Measurements from ENCODE around the gene MICAL3. TPM values are rescaled to one million over a fixed set of nuclear protein-coding genes. Genes with fewer than 3 reads are reported as not detected.
"Not testable (repeated sequence)": the region's sequence is repeated elsewhere in the genome, so short reads cannot be mapped to it uniquely, and the experiment has no call there.

The MICAL3 gene, protein sequence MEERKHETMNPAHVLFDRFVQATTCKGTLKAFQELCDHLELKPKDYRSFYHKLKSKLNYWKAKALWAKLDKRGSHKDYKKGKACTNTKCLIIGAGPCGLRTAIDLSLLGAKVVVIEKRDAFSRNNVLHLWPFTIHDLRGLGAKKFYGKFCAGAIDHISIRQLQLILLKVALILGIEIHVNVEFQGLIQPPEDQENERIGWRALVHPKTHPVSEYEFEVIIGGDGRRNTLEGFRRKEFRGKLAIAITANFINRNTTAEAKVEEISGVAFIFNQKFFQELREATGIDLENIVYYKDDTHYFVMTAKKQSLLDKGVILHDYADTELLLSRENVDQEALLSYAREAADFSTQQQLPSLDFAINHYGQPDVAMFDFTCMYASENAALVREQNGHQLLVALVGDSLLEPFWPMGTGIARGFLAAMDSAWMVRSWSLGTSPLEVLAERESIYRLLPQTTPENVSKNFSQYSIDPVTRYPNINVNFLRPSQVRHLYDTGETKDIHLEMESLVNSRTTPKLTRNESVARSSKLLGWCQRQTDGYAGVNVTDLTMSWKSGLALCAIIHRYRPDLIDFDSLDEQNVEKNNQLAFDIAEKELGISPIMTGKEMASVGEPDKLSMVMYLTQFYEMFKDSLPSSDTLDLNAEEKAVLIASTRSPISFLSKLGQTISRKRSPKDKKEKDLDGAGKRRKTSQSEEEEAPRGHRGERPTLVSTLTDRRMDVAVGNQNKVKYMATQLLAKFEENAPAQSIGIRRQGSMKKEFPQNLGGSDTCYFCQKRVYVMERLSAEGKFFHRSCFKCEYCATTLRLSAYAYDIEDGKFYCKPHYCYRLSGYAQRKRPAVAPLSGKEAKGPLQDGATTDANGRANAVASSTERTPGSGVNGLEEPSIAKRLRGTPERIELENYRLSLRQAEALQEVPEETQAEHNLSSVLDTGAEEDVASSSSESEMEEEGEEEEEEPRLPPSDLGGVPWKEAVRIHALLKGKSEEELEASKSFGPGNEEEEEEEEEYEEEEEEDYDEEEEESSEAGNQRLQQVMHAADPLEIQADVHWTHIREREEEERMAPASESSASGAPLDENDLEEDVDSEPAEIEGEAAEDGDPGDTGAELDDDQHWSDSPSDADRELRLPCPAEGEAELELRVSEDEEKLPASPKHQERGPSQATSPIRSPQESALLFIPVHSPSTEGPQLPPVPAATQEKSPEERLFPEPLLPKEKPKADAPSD (N-terminal part only)
- 1 to 10 TPM in 2 of 3 donors, not detected in 1; 1.1 to 2.3 TPM for polyA plus RNA-seq

DNA sequence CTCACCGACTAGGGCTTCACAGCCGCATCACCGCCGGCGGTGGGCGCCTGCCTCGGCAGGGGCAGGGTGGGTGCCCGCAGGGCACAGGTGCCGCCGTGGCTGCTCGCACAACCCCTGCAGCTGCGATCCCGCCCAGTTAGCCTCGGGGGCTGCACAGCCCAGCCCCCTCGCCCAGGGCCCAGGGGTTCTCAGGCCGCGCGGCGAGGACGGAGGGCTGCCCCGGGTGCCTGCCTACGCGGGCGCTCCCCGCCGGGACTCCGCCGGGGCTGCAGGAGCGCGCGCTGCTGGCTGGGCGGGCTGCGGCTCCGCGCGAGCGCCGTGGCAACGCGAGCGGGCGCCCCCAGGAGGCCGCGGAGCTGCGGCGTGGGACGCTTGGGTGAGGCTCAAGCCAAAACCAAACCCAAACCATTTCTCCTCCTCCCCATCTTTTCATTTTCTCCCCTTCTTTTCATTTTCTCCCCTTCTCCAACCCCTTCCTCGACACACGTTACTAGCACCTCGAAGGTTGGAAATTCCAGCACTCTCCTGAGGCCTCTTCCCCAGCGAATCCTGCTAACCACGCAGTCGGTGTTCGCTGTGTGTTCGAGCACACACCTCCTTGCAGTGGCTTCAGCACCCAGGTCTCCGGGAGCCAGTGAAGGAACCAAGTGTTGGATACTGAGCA, at the start of gene MICAL3:
Gene MICAL3, minus strand, starts transcription at position 286 of the 664 bp plus-strand sequence. CDS start 117,749 bp downstream, outside the sequence.
- DNase-seq, result peak; percentile 33 to 43 (median 43)
- Mint-ChIP-seq H3K27ac (no peak within 1 kb of the TSS), H3K36me3 (no peaks in the 10 kb centered on the region), H3K27me3 (ENCODE audit: low read depth in 3 of 3) (peaks cover 0 to 18% (median 8%) of the 10 kb centered on the region in 3 donors), H3K4me1 (peaks cover 15% of the 10 kb centered on the region in 2 donors), H3K9me3 (no peaks in the 10 kb centered on the region), H3K4me3 (peak within 1 kb of the TSS; percentile 80 to 93 (median 86))

DNA sequence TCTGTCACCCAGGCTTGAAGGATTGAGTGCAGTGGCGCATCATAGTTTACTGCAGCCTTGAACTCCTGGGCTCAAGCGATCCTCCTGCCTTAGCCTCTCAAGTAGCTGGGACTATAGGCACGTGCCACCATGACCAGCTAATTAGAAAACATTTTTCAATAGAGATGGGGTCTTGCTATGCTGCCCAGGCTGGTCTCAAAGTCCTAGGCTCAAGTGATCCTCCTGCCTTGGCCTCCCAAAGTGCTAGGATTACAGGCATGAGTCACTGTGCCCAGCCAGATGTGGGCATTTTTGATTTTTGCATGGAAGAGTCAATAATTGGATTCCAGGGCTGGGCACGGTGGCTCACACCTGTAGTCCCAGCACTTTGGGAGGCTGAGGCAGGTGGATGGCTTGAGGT, 49.6 kb upstream of the MICAL3 start:
- H3K27ac Mint-ChIP-seq; H3K4me3 Mint-ChIP-seq; DNase-seq; H3K36me3 Mint-ChIP-seq; H3K9me3 Mint-ChIP-seq; H3K27me3 Mint-ChIP-seq (ENCODE audit: low read depth in 3 of 3): not testable (repeated sequence)
- H3K4me1 Mint-ChIP-seq, result peaks cover 22 to 30% of the 10 kb centered on the region in 2 donors

DNA sequence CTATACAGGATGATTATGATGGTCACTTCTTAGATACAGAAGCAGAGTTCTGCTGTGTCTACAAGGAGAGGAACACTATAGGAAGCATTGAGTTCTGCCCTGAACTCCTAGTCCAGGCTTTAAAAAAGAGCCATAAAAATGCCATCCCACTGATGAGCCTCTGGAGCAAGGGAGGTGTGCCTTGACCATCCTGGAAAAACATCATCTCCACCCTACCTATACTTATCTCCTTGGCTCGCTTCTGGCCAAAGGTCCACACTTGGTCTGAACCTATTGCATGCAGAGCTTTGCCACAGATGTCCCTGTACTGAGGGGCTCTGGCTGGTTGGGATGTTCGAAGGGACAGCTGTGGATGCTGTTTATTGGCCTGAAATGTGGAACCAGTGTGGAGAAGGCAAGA, 49.1 kb upstream of the MICAL3 start:
- Mint-ChIP-seq H3K4me3 (no peak overlapping the region), H3K9me3 (no peaks in the 10 kb centered on the region), H3K4me1 (peaks cover 19 to 25% of the 10 kb centered on the region in 2 donors), H3K36me3 (peaks cover 0 to under 1% (median 0%) of the 10 kb centered on the region in 3 donors), H3K27me3 (ENCODE audit: low read depth in 3 of 3) (peaks cover 0 to 4% (median under 1%) of the 10 kb centered on the region in 3 donors), H3K27ac (no peak overlapping the region)
- DNase-seq, result no peak

DNA sequence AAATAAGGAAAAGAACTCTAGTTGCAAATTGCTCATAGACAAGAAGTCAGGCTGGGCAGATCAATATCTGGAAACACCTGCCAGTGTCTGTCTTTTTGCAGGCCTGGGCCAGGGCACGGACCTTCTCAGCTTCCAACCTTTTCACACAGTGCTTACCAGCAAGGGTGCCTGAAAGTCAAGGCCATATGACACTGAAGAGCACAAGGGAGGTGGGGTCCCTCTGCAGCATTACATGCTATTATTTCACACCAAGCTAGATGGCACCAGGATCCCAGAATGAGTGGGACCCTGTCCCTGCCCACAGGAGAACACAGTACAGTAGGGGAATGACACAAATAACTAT, 47.6 kb upstream of the MICAL3 start:
- Mint-ChIP-seq H3K9me3 (no peaks in the 10 kb centered on the region), H3K4me1 (peaks cover 8 to 13% of the 10 kb centered on the region in 2 donors), H3K4me3 (no peak overlapping the region), H3K36me3 (no peaks in the 10 kb centered on the region), H3K27ac (no peak overlapping the region), H3K27me3 (ENCODE audit: low read depth in 3 of 3) (peaks cover 4 to 6% (median 5%) of the 10 kb centered on the region in 3 donors)
- DNase-seq, result no peak

DNA sequence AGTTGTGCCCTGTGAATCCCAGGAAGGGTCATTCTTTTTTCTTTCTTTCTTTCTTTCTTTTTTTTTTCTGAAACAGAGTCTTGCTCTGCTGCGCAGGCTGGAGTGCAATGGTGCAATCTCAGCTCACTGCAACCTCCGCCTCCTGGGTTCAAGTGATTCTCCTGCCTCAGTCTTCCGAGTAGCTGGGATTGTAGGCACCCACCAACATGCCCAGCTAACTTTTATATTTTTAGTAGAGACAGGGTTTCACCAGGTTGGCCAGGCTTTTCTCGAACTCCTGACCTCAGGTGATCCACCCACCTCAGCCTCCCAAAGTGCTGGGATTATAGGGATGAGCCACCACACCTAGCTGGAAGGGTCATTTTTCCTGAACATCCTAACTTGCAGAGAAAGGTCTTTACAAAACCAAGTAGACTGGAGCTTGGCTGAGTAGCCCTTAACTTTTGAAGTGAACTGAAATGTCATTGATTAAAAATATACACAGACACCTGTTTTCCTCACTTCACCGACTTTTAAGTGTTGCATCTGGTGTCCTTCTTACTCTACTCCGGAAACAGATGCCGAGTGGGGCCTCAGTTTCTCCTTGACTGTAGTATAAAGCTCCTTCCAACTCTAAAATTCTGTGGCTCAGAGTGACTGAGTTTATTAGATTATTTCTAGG, 47.1 kb upstream of the MICAL3 start:
- not testable (repeated sequence) for DNase-seq, H3K4me3 Mint-ChIP-seq, H3K27ac Mint-ChIP-seq, H3K36me3 Mint-ChIP-seq, H3K9me3 Mint-ChIP-seq, H3K4me1 Mint-ChIP-seq
- H3K27me3 Mint-ChIP-seq (ENCODE audit: low read depth in 3 of 3), result peaks cover 4 to 10% (median 5%) of the 10 kb centered on the region in 3 donors

DNA sequence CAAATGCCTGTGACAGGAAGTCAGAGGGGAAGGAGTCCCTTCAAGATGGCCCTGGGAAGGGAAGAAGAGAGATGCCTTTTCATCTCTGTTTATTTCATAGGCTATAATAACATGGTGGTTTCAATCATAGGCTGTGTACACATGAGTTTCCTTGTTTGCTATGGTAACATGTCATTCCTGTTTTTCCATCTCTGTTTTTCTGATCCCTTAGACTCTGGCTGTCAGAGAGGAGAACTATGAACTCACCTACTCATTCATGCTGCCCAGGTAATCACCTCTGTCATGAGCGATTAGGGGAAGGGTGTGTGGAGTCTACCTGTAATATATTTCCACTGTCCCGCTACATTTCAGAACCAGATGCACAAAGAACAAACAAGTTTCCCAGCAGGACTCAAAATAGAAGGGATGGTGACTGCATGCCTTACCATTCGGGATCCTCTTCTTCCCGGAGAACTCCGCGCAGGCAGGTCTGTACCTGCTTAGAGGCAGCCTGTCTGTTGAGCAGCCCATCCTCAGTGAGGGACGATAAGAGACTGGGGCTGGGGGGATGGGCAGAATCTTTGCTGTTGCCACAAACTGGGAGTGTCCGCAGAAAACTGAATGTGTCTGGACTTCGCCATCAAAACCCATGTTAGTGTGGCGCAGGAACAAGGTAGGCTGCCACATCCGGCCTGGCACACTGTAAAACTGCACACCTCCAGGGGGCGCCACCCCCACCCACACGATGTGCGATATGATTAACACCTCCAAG, 46.4 kb upstream of the MICAL3 start:
- no peak overlapping the region for H3K27ac Mint-ChIP-seq
- no peaks in the 10 kb centered on the region for H3K36me3 Mint-ChIP-seq
- DNase-seq, result no peak
- no peaks in the 10 kb centered on the region for H3K9me3 Mint-ChIP-seq
- peaks cover 0 to under 1% of the 10 kb centered on the region in 2 donors for H3K4me1 Mint-ChIP-seq
- peaks cover 2 to 14% (median 7%) of the 10 kb centered on the region in 3 donors for H3K27me3 Mint-ChIP-seq (ENCODE audit: low read depth in 3 of 3)
- H3K4me3 Mint-ChIP-seq, result no peak overlapping the region

DNA sequence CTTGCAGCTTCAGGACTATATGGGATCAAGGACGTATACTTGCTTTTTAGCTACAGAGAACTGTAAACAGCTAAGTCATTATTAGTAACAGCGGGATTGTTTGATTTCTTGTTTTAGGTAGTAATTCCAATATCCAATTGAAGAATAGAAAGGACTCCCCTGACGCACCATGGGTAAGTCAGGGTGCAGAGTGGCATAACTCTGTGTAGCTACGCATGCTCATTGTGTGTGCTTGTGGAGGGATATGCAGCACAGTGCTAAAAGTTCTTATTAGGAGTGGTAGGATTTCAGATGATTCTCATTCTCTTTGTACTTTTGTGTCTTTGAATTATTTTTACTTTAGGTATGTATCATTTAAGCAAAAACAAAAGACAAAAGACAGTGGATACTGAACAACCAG, 45.7 kb upstream of the MICAL3 start:
- Mint-ChIP-seq H3K27me3 (ENCODE audit: low read depth in 3 of 3) (peaks cover 7 to 15% (median 7%) of the 10 kb centered on the region in 3 donors), H3K4me1 (no peaks in the 10 kb centered on the region), H3K36me3 (no peaks in the 10 kb centered on the region), H3K27ac (no peak overlapping the region), H3K4me3 (no peak overlapping the region), H3K9me3 (no peaks in the 10 kb centered on the region)
- no peak for DNase-seq

DNA sequence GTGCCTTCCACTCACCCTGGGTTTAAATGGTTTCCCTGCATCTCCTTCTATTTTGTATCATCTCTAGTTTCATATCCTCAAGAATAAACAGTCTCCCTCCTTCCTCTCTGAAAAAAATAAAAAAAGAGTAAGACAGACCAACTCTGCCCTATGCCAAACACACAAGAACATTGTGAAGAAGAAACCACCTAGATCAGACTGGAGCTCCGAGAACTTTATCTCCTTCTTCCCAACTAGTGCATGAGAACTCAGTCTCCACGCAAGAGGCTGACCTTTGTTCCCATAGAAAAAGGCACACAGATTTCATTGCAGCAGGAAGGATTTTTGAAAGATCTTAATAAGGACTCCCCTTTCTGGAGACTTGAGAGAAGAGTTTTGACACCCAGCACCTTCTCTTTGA, 44.7 kb upstream of the MICAL3 start:
- no peak for DNase-seq
- no peaks in the 10 kb centered on the region for H3K36me3 Mint-ChIP-seq
- peaks cover 7 to 20% (median 10%) of the 10 kb centered on the region in 3 donors for H3K27me3 Mint-ChIP-seq (ENCODE audit: low read depth in 3 of 3)
- H3K9me3 Mint-ChIP-seq, result no peaks in the 10 kb centered on the region
- H3K4me1 Mint-ChIP-seq, result no peaks in the 10 kb centered on the region
- no peak overlapping the region for H3K4me3 Mint-ChIP-seq
- H3K27ac Mint-ChIP-seq, result no peak overlapping the region

DNA sequence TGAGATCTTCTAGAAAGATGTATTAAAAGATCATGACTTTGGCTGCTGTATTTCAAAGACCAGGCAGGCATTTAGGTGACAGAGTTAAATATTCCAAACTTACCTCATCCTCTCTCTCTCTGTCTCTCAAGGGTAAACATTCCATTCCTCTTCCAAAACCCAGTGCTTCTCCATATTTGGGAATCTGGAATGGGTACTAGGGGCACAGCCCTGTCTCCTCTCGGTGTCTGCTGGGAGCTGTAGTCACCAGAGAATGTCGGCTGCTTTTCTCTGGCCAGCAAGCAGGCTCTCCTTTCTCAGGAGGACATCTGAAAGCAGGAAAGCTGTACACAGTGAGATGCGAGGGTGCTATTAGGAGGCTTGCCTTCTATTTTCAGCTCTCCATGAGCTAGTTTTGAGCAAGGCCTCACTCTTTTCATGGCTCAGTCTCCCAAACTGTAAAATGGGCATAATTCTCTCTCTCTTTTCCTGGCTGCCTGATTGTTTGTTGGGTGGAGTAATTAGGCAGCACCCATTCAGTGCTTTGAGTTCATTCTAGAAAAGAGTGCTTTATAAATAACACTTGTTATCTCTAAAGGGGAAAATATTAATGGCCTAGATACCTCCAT, 44.1 kb upstream of the MICAL3 start:
- Mint-ChIP-seq H3K36me3 (no peaks in the 10 kb centered on the region), H3K4me3 (no peak overlapping the region), H3K4me1 (no peaks in the 10 kb centered on the region), H3K27ac (no peak overlapping the region), H3K9me3 (no peaks in the 10 kb centered on the region), H3K27me3 (ENCODE audit: low read depth in 3 of 3) (peaks cover 7 to 20% (median 10%) of the 10 kb centered on the region in 3 donors)
- no peak for DNase-seq

DNA sequence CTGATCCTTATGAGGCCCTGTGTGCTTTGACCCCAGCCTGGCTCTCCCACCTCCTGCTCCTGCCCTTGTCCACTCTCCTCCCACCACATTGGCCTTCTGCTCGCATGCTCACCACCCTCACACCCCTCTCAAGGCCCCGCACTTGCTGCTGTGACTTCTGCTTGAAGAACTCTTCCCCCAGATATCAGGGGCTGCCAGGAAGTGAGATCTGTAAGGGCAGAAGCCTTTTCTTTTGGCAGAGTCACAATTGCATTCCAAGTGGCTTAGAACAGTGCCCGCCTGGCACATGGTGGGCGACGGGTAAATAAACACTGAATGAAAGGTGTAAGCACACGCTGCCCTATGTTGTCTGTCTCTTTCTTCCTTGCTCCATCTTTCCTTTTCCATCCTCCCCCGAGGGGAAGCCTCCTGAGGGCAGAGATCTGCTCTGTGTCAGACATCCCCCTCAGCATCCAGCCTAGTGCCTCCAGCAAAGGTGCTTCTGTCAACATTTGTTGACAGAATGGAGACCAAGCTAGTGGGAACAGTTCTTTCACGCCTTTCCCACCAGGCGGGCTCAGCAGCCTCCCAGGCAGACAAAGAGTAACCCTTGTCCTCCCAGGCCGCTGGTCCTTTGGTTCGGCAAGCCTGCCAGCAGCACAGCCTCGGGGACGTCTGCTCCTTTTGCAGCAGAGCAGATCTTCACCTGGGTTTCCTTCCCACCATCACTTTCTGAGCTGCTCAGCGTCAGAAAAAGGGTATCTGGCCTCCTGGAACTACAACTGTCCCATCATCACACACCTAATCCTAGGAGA, 43.4 kb upstream of the MICAL3 start:
- H3K9me3 Mint-ChIP-seq, result no peaks in the 10 kb centered on the region
- H3K4me3 Mint-ChIP-seq, result no peak overlapping the region
- DNase-seq, result no peak
- H3K27ac Mint-ChIP-seq, result no peak overlapping the region
- peaks cover 7 to 20% (median 10%) of the 10 kb centered on the region in 3 donors for H3K27me3 Mint-ChIP-seq (ENCODE audit: low read depth in 3 of 3)
- no peaks in the 10 kb centered on the region for H3K4me1 Mint-ChIP-seq
- H3K36me3 Mint-ChIP-seq, result no peaks in the 10 kb centered on the region

DNA sequence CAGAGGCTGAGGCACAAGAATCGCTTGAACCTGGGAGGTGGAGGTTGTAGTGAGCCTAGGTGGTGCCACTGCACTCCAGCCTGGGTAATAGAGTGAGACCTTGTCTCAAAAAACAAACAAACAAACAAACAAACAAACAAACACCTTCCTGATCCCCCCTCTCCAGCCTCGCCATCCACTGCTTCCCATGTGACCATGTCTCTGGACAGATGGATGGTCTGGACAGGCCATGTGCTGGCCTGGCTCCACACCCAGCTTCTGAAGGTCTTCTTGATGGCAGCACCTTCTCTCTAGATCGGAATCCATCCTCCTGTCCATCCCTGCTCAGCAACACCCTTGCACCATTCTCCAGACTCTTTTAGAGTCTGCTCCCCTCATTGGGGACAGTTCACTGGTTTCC, 42.8 kb upstream of the MICAL3 start:
- H3K4me1 Mint-ChIP-seq, result no peaks in the 10 kb centered on the region
- no peak for DNase-seq
- H3K9me3 Mint-ChIP-seq, result no peaks in the 10 kb centered on the region
- no peak overlapping the region for H3K27ac Mint-ChIP-seq
- peaks cover 7 to 20% (median 10%) of the 10 kb centered on the region in 3 donors for H3K27me3 Mint-ChIP-seq (ENCODE audit: low read depth in 3 of 3)
- no peak overlapping the region for H3K4me3 Mint-ChIP-seq
- no peaks in the 10 kb centered on the region for H3K36me3 Mint-ChIP-seq
